Esophagus muscularis mucosa (tissue), 4 donors: ENCODE measurements around the gene MARCHF2.

Experiments
- CTCF ChIP-seq, 3 experiments: fragments of 200-600 bp in 2 of 3; fragments of 450-650 bp in 1 of 3; sonication (generic) in 2 of 3; IDR thresholded peaks; one replicate each; pipeline ENCODE4 v1.5.1; 2017 to 2019; ENCODE audit warnings: antibody characterized with exemption in 3 of 3, mild to moderate bottlenecking in 2 of 3, moderate library complexity in 1 of 3
- EP300 ChIP-seq: sonication (generic); formaldehyde crosslinking; IDR thresholded peaks from one replicate; pipeline ENCODE4 v1.6.1; 2017; ENCODE audit warnings: antibody characterized with exemption
- POLR2A ChIP-seq: fragments of 450-650 bp; IDR thresholded peaks from one replicate; pipeline ENCODE4 v1.6.1; 2017; ENCODE audit warnings: antibody characterized with exemption, moderate library complexity, mild to moderate bottlenecking, low read depth
- POLR2AphosphoS5 ChIP-seq, 2 donors: sonication (generic); formaldehyde crosslinking; IDR thresholded peaks; one replicate each; pipeline ENCODE4 v1.6.1; 2017; ENCODE audit warnings: antibody characterized with exemption in 2 of 2

GRCh38 chr19:8451885-8452284 is 38.8 kb downstream of the MARCHF2 start:
- TF ChIP-seq POLR2A (no peak), CTCF (IDR thresholded peaks at IDR 0.05) (no peak), POLR2AphosphoS5 (IDR thresholded peaks at IDR 0.05) (no peak), EP300 (no peak)
